HepG2 (cell line): ENCODE data around the gene FANCL. TPM values are rescaled to one million over a fixed set of nuclear protein-coding genes. Genes with fewer than 3 reads are reported as not detected.

Experiments
- ATAC-seq: fragments of 200-7000 bp; cut with Tn5 transposase; 3 replicates; pipeline ENCODE4 v1.9.1; 2020; ENCODE audit warnings: mild to moderate bottlenecking, moderate library complexity
- BruUV-seq: library from RNA; stranded (reverse); fragments of 400-500 nt; replicated peaks from 2 replicates; lab custom pipeline; 2021; lab: Mats Ljungman, UMichigan
- CTCF ChIA-PET: fragments of 300-600 bp; formaldehyde crosslinking; extraction: SDS; loops from one replicate; lab custom pipeline; 2021; ENCODE audit warnings: low total read pairs, inconsistent platforms, low intra/inter-chr PET ratio; lab: Yijun Ruan, JAX
- POLR2A ChIA-PET: fragments of 350-600 bp; sonication (Branson Sonifier 250); formaldehyde crosslinking; loops from one replicate; lab custom pipeline; 2020; ENCODE audit warnings: antibody characterized with exemption, inconsistent platforms; lab: Yijun Ruan, JAX
- DNase-seq: peaks from one replicate; pipeline ENCODE4 v3.0.0-alpha.2; 2015; ENCODE audit warnings: low spot score
- FAIRE-seq: peaks from 3 replicates; lab custom pipeline; 2011; peaks lifted over from hg19 to GRCh38; lab: Jason Lieb, UNC
- H2AFZ ChIP-seq: one replicate; pipeline ENCODE4 v1.6.1; 2011; ENCODE audit warnings: low read length, inconsistent platforms
- H3K27ac ChIP-seq: fragments of 300-600 bp; 3 replicates; pipeline ENCODE4 v1.8.0; 2011; ENCODE audit warnings: mixed run types, mild to moderate bottlenecking, mixed read lengths, low read length, inconsistent platforms; ENCODE audit not compliant: insufficient read depth; ENCODE audit errors: extremely low read length
- H3K27me3 ChIP-seq, 2 experiments: fragments of 200-600 bp in 1 of 2; 2 replicates in 1 of 2; 3 replicates in 1 of 2; pipeline versions ENCODE4 v1.6.0 to v1.8.0; 2011; ENCODE audit warnings: low read length in 2 of 2, mild to moderate bottlenecking in 2 of 2, moderate library complexity in 2 of 2, inconsistent platforms in 1 of 2; ENCODE audit not compliant: insufficient read depth in 2 of 2, control insufficient read depth in 1 of 2
- H3K36me3 ChIP-seq, 2 experiments: fragments of 200-600 bp in 1 of 2; replicated peaks in 1 of 2; 2 replicates in 1 of 2; 3 replicates in 1 of 2; pipeline versions ENCODE4 v1.5.1 to v1.8.0; 2011; ENCODE audit warnings: low read length in 2 of 2, inconsistent platforms in 1 of 2; ENCODE audit not compliant: insufficient read depth in 2 of 2, control insufficient read depth in 1 of 2
- H3K4me1 ChIP-seq: 2 replicates; pipeline ENCODE4 v1.5.1; 2012; ENCODE audit warnings: low read length, inconsistent platforms; ENCODE audit not compliant: insufficient read depth
- H3K4me2 ChIP-seq: 2 replicates; pipeline ENCODE4 v1.6.0; 2011; ENCODE audit warnings: low read depth, low read length, inconsistent platforms
- H3K4me3 ChIP-seq, 3 experiments: fragments of 200-600 bp in 1 of 3; sonication (generic), shearing (Covaris generic) in 1 of 3; replicated peaks in 1 of 3; 2 replicates each; pipeline ENCODE4 v1.5.1; 2011 to 2016; ENCODE audit warnings: low read length in 3 of 3, inconsistent platforms in 2 of 3, low read depth in 2 of 3, mild to moderate bottlenecking in 2 of 3, control low read depth in 1 of 3, mixed read lengths in 1 of 3; ENCODE audit not compliant: insufficient read depth in 1 of 3
- H3K79me2 ChIP-seq: one replicate; pipeline ENCODE4 v1.6.1; 2011; ENCODE audit warnings: low read length, inconsistent platforms; ENCODE audit not compliant: insufficient read depth
- H3K9ac ChIP-seq: 2 replicates; pipeline ENCODE4 v1.6.0; 2011; ENCODE audit warnings: mild to moderate bottlenecking, low read depth, low read length, inconsistent platforms; ENCODE audit not compliant: insufficient read depth
- H3K9me3 ChIP-seq: 2 replicates; pipeline ENCODE4 v1.5.1; 2012; ENCODE audit warnings: mild to moderate bottlenecking, low read length
- H4K20me1 ChIP-seq: 2 replicates; pipeline ENCODE4 v1.6.0; 2011; ENCODE audit warnings: inconsistent platforms, mild to moderate bottlenecking, low read length, moderate library complexity; ENCODE audit not compliant: insufficient read depth
- BORCS8-MEF2B ChIP-seq: sonication (generic); formaldehyde crosslinking; IDR thresholded peaks from 2 replicates; pipeline ENCODE4 v1.8.0; 2022; ENCODE audit warnings: mild to moderate bottlenecking, missing genetic modification reagents
- CBX1 ChIP-seq: IDR thresholded peaks from one replicate; pipeline ENCODE4 v1.6.1; 2016; ENCODE audit warnings: antibody characterized with exemption, low read depth
- DMAP1 ChIP-seq: IDR thresholded peaks from 2 replicates; pipeline ENCODE4 v1.6.1; 2016
- ELF3 ChIP-seq: IDR thresholded peaks from 2 replicates; pipeline ENCODE4 v1.6.1; 2016; ENCODE audit warnings: missing genetic modification reagents, missing compliant biosample characterization
- FOXA1 ChIP-seq, 2 experiments: fragments of 450-650 bp in 1 of 2; sonication (generic) in 1 of 2; formaldehyde crosslinking in 1 of 2; IDR thresholded peaks; 2 replicates each; pipeline versions ENCODE4 v1.4.0 to v1.6.1; 2016 to 2020; ENCODE audit warnings: missing genetic modification reagents in 1 of 2
- FOXA3 ChIP-seq: IDR thresholded peaks from 2 replicates; pipeline ENCODE4 v1.6.1; 2016; ENCODE audit warnings: missing genetic modification reagents, missing compliant biosample characterization
- HHEX ChIP-seq: IDR thresholded peaks from 2 replicates; pipeline ENCODE4 v1.6.1; 2016; ENCODE audit warnings: control low read depth
- IRF2 ChIP-seq: IDR thresholded peaks from 2 replicates; pipeline ENCODE4 v1.6.1; 2018; ENCODE audit warnings: missing genetic modification reagents, missing compliant biosample characterization
- MAFK ChIP-seq, 2 experiments: IDR thresholded peaks in 1 of 2; conservative IDR thresholded peaks in 1 of 2; 2 replicates each; pipeline ENCODE4 v1.6.1; 2011; ENCODE audit warnings: improper control_type of control experiment in 2 of 2, low read length in 2 of 2
- NCOA1 ChIP-seq: sonication (generic); formaldehyde crosslinking; IDR thresholded peaks from 2 replicates; pipeline ENCODE4 v1.9.0; 2021; ENCODE audit warnings: missing genetic modification reagents
- RORA ChIP-seq: sonication (generic); formaldehyde crosslinking; IDR thresholded peaks from 2 replicates; pipeline ENCODE4 v1.5.0; 2020; ENCODE audit warnings: mild to moderate bottlenecking, missing genetic modification reagents, moderate library complexity
- RXRB ChIP-seq: IDR thresholded peaks from 2 replicates; pipeline ENCODE4 v1.6.1; 2016; ENCODE audit warnings: borderline replicate concordance, missing genetic modification reagents, missing compliant biosample characterization
- SP2 ChIP-seq: sonication (generic); formaldehyde crosslinking; IDR thresholded peaks from 2 replicates; pipeline ENCODE4 v1.5.1; 2020; ENCODE audit warnings: mild to moderate bottlenecking, missing genetic modification reagents
- YY1 ChIP-seq: IDR thresholded peaks from 2 replicates; pipeline ENCODE4 v1.6.1; 2011; ENCODE audit warnings: low read length, low read depth, moderate library complexity, mild to moderate bottlenecking; ENCODE audit not compliant: insufficient read depth, insufficient replicate concordance
- ZEB1 ChIP-seq: IDR thresholded peaks from 2 replicates; pipeline ENCODE4 v1.6.1; 2012; ENCODE audit warnings: mild to moderate bottlenecking, low read depth, inconsistent platforms; ENCODE audit not compliant: insufficient replicate concordance
- ZNF12 ChIP-seq: sonication (generic); formaldehyde crosslinking; IDR thresholded peaks from 2 replicates; pipeline ENCODE4 v1.5.0; 2020; ENCODE audit warnings: missing genetic modification reagents
- ZNF546 ChIP-seq: sonication (generic); formaldehyde crosslinking; conservative IDR thresholded peaks from 2 replicates; pipeline ENCODE4 v1.8.1; 2023; ENCODE audit warnings: mild to moderate bottlenecking, missing genetic modification reagents
- ZNF547 ChIP-seq: sonication (generic); formaldehyde crosslinking; IDR thresholded peaks from 2 replicates; pipeline ENCODE4 v1.5.1; 2020; ENCODE audit warnings: mild to moderate bottlenecking, missing genetic modification reagents
- ZNF607 ChIP-seq: sonication (generic); formaldehyde crosslinking; IDR thresholded peaks from 2 replicates; pipeline ENCODE4 v1.5.1; 2020; ENCODE audit warnings: missing genetic modification reagents, mild to moderate bottlenecking, borderline replicate concordance
- ZNF703 ChIP-seq: sonication (generic); formaldehyde crosslinking; IDR thresholded peaks from 2 replicates; pipeline ENCODE4 v1.5.1; 2020; ENCODE audit warnings: missing genetic modification reagents, mild to moderate bottlenecking, moderate library complexity, borderline replicate concordance
- WGBS: methylation state at CpG from one replicate; pipeline ENCODE4 v1.1.6; 2017; ENCODE audit warnings: low lambda C conversion rate; 5-methylcytosine and 5-hydroxymethylcytosine counted together
- in situ Hi-C: cut with HindIII; loops from 2 replicates; pipeline ENCODE4 v1.10.0; 2017; ENCODE audit warnings: low pct_unique_long_range_greater_than_20kb; ENCODE audit not compliant: extremely low pct_ligation_motif_present
- intact Hi-C: fragments of 100-400 bp; cut with micrococcal nuclease; formaldehyde crosslinking; loops from one replicate; pipeline ENCODE4 v1.10.0; 2022; ENCODE audit not compliant: unreplicated experiment
- polyA plus RNA-seq, 8 experiments: library from polyadenylated mRNA; depleted of rRNA in 3 of 8; stranded (reverse) in 7 of 8; unstranded in 1 of 8; fragments of >200 nt; fragmentation: Illumina TruSeq in 4 of 8; extraction: Trizol in 4 of 8; gene quantifications; 2 replicates each; pipeline versions ENCODE4 v1.2.1 to v1.2.3, GENCODE V29; 2011 to 2016; ENCODE audit warnings: low read depth in 4 of 8, missing spikeins in 1 of 8, mixed read lengths in 1 of 8; ENCODE audit not compliant: insufficient read depth in 1 of 8
- total RNA-seq, 5 experiments: library from RNA; depleted of rRNA; stranded (reverse); fragments of >200 nt; fragmentation: Illumina TruSeq; extraction: Trizol; gene quantifications; 2 replicates each; pipeline ENCODE4 v1.2.3, GENCODE V29; 2016; ENCODE audit warnings: low read depth in 1 of 5
- TF ChIP-seq, protein P1 (sequence below): IDR thresholded peaks from 2 replicates; pipeline ENCODE4 v1.4.0; 2020; ENCODE audit warnings: mild to moderate bottlenecking, missing genetic modification reagents
- TF ChIP-seq, protein P2 (sequence below): IDR thresholded peaks from 2 replicates; pipeline ENCODE4 v1.6.1; 2012; ENCODE audit warnings: inconsistent platforms
- TF ChIP-seq, protein P3 (sequence below): sonication (generic); formaldehyde crosslinking; IDR thresholded peaks from 2 replicates; pipeline ENCODE4 v1.4.0; 2020; ENCODE audit warnings: mild to moderate bottlenecking, missing genetic modification reagents

FANCL gene
- total and polyA plus RNA-seq, 2 of the 13 experiments (the other 11 are each of a cell fraction or from before 2014, with no cell fraction given): 40.7 to 66.8 TPM

GRCh38 chr2:58197894-58198293 lies 43.2 kb downstream of the FANCL start (continued):
- TF ChIP-seq SP2 (CRISPR knock-in tag) (no peak), ZNF703 (CRISPR knock-in tag) (no peak), NCOA1 (no peak), BORCS8-MEF2B (no peak), RXRB (CRISPR knock-in tag) (no peak)

- H3K4me1 ChIP-seq: peaks cover 5% of the 10 kb centered on the region; the same call in 1 of the 2 replicates
- CTCF ChIA-PET: no interaction called here
- BruUV-seq: no TSS peak
- no peaks in the 10 kb centered on the region for H3K9me3 ChIP-seq
- intact Hi-C loops (no loop called here), in situ Hi-C loops (no loop called here)
- H3K27ac ChIP-seq: no peak overlapping the region
- H3K4me3 ChIP-seq: no peak overlapping the region
- POLR2A ChIA-PET: no interaction called here
- H3K79me2 ChIP-seq: no peaks in the 10 kb centered on the region
- no peaks in the 10 kb centered on the region for H3K27me3 ChIP-seq
- FAIRE-seq (no peak), DNase-seq (no peak), ATAC-seq (no peak)
- H3K9ac ChIP-seq: no peak overlapping the region
- no peak overlapping the region for H2AFZ ChIP-seq
- no peaks in the 10 kb centered on the region for H4K20me1 ChIP-seq
- 100% methylated on average over 1 of the region's 1 CpG for WGBS
- no peak overlapping the region for H3K4me2 ChIP-seq
- peaks cover 2 to 15% of the 10 kb centered on the region in 2 experiments; a peak in 3 of 5 replicates for H3K36me3 ChIP-seq
- TF ChIP-seq ZNF12 (CRISPR knock-in tag) (no peak), DMAP1 (CRISPR knock-in tag) (no peak), ZEB1 (no peak), HHEX (CRISPR knock-in tag) (no peak), CBX1 (no peak), FOXA1 (IDR thresholded peaks at IDR 0.05) (no peak), FOXA1 (CRISPR knock-in tag; IDR thresholded peaks at IDR 0.05) (peak; percentile 39; the same call in 1 of the 2 replicates), ZNF547 (CRISPR knock-in tag) (no peak), IRF2 (CRISPR knock-in tag) (no peak), YY1 (no peak), FOXA3 (CRISPR knock-in tag) (peak; percentile 80), ELF3 (CRISPR knock-in tag) (no peak), ZNF546 (no peak), RORA (CRISPR knock-in tag) (no peak), MAFK (conservative IDR thresholded peaks at IDR 0.05 in 1 of 2, IDR thresholded peaks at IDR 0.05 in 1 of 2; ENCODE audit: low read length in 2 of 2) (no peak), ZNF607 (no peak)
- TF ChIP-seq, protein P1, sequence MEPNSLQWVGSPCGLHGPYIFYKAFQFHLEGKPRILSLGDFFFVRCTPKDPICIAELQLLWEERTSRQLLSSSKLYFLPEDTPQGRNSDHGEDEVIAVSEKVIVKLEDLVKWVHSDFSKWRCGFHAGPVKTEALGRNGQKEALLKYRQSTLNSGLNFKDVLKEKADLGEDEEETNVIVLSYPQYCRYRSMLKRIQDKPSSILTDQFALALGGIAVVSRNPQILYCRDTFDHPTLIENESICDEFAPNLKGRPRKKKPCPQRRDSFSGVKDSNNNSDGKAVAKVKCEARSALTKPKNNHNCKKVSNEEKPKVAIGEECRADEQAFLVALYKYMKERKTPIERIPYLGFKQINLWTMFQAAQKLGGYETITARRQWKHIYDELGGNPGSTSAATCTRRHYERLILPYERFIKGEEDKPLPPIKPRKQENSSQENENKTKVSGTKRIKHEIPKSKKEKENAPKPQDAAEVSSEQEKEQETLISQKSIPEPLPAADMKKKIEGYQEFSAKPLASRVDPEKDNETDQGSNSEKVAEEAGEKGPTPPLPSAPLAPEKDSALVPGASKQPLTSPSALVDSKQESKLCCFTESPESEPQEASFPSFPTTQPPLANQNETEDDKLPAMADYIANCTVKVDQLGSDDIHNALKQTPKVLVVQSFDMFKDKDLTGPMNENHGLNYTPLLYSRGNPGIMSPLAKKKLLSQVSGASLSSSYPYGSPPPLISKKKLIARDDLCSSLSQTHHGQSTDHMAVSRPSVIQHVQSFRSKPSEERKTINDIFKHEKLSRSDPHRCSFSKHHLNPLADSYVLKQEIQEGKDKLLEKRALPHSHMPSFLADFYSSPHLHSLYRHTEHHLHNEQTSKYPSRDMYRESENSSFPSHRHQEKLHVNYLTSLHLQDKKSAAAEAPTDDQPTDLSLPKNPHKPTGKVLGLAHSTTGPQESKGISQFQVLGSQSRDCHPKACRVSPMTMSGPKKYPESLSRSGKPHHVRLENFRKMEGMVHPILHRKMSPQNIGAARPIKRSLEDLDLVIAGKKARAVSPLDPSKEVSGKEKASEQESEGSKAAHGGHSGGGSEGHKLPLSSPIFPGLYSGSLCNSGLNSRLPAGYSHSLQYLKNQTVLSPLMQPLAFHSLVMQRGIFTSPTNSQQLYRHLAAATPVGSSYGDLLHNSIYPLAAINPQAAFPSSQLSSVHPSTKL (CRISPR knock-in tag): 0 out of 2 replicates have a peak, but pooled peaks have one; percentile 36
- TF ChIP-seq, protein P2, sequence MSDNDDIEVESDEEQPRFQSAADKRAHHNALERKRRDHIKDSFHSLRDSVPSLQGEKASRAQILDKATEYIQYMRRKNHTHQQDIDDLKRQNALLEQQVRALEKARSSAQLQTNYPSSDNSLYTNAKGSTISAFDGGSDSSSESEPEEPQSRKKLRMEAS: no peak
- TF ChIP-seq, protein P3, sequence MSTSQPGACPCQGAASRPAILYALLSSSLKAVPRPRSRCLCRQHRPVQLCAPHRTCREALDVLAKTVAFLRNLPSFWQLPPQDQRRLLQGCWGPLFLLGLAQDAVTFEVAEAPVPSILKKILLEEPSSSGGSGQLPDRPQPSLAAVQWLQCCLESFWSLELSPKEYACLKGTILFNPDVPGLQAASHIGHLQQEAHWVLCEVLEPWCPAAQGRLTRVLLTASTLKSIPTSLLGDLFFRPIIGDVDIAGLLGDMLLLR: no peak
These were observed 45.5 kb downstream of the FANCL start for GRCh38 chr2:58195662-58196061.
